A549 (cell line): ENCODE measurements around the gene LRRC59. TPM values are rescaled to one million over a fixed set of nuclear protein-coding genes. Genes with fewer than 3 reads are reported as not detected.

ENCODE experiments used
- ATAC-seq, 2 experiments: fragments of 200-7000 bp in 1 of 2; fragments of >200 bp in 1 of 2; cut with Nextera tagmentation in 1 of 2; cut with Tn5 transposase in 1 of 2; 3 replicates each; pipeline versions ENCODE4 v1.8.0 to v1.9.1; 2018 to 2020; ENCODE audit warnings: mild to moderate bottlenecking in 1 of 2, moderate library complexity in 1 of 2
- CTCF ChIA-PET: fragments of 300-600 bp; sonication (Branson Sonifier 250); formaldehyde crosslinking; extraction: SDS; loops from one replicate; lab custom pipeline; 2021; ENCODE audit warnings: antibody characterized with exemption, inconsistent platforms; lab: Yijun Ruan, JAX
- POLR2A ChIA-PET: fragments of 350-600 bp; formaldehyde crosslinking; extraction: SDS; loops from one replicate; lab custom pipeline; 2021; ENCODE audit warnings: antibody characterized with exemption, inconsistent platforms; lab: Yijun Ruan, JAX
- DNase-seq, 2 experiments: peaks; one replicate each; pipeline versions ENCODE4 v3.0.0 to v3.0.0-alpha.2; 2011 to 2016; ENCODE audit warnings: low read depth in 1 of 2, low spot score in 1 of 2
- FAIRE-seq: peaks from 2 replicates; lab custom pipeline; 2011; peaks lifted over from hg19 to GRCh38; lab: Jason Lieb, UNC
- H3K27ac ChIP-seq, 2 experiments: fragments of >200 bp; sonication (Bioruptor Twin); formaldehyde crosslinking; 3 replicates each; pipeline ENCODE4 v1.5.1; 2016 to 2017
- H3K4me1 ChIP-seq: fragments of >200 bp; sonication (Bioruptor Twin); formaldehyde crosslinking; 3 replicates; pipeline ENCODE4 v1.6.1; 2016
- H3K4me2 ChIP-seq: fragments of >200 bp; sonication (Bioruptor Twin); formaldehyde crosslinking; 3 replicates; pipeline ENCODE4 v1.6.1; 2016
- H3K4me3 ChIP-seq: fragments of >200 bp; sonication (Bioruptor Twin); formaldehyde crosslinking; 3 replicates; pipeline ENCODE4 v1.5.1; 2016
- H3K9me3 ChIP-seq: fragments of >200 bp; sonication (Bioruptor Twin); formaldehyde crosslinking; 3 replicates; pipeline ENCODE4 v1.6.1; 2016
- ATOH8 ChIP-seq: fragments of 250-450 bp; sonication (Bioruptor Pico); IDR thresholded peaks from 2 replicates; pipeline ENCODE4 v1.5.0; 2020; ENCODE audit warnings: low read depth, mild to moderate bottlenecking, moderate library complexity
- CBX8 ChIP-seq: fragments of 200-600 bp; sonication (generic); IDR thresholded peaks from 2 replicates; pipeline ENCODE4 v1.6.1; 2016
- CHD4 ChIP-seq: fragments of 200-600 bp; sonication (generic); IDR thresholded peaks from 2 replicates; pipeline ENCODE4 v1.6.1; 2016; ENCODE audit warnings: antibody characterized with exemption, mild to moderate bottlenecking, borderline replicate concordance
- EHF ChIP-seq: fragments of 250-450 bp; sonication (Bioruptor Pico); IDR thresholded peaks from 2 replicates; pipeline ENCODE4 v1.5.0; 2020; ENCODE audit warnings: mild to moderate bottlenecking
- EHMT2 ChIP-seq: fragments of 200-600 bp; sonication (generic); IDR thresholded peaks from 2 replicates; pipeline ENCODE4 v1.6.1; 2016; ENCODE audit warnings: antibody characterized with exemption, low read depth, mild to moderate bottlenecking, moderate library complexity
- ESRRA ChIP-seq: fragments of 150-350 bp; IDR thresholded peaks from 2 replicates; pipeline ENCODE4 v1.6.1; 2014; ENCODE audit warnings: mild to moderate bottlenecking, low read length, borderline replicate concordance
- FOSL2 ChIP-seq, 2 experiments: fragments of 450-650 bp in 1 of 2; fragments of >200 bp in 1 of 2; sonication (Bioruptor Twin) in 1 of 2; formaldehyde crosslinking; IDR thresholded peaks; 2 replicates each; pipeline versions ENCODE4 v1.5.0 to v1.6.1; 2016 to 2020; ENCODE audit warnings: mild to moderate bottlenecking in 1 of 2, moderate library complexity in 1 of 2
- FOXS1 ChIP-seq: fragments of 250-450 bp; sonication (Bioruptor Pico); IDR thresholded peaks from 2 replicates; pipeline ENCODE4 v1.5.0; 2020; ENCODE audit warnings: mild to moderate bottlenecking, moderate library complexity
- HDAC2 ChIP-seq: fragments of 200-600 bp; sonication (generic); IDR thresholded peaks from 2 replicates; pipeline ENCODE4 v1.6.1; 2016
- HES2 ChIP-seq: fragments of >200 bp; sonication (Bioruptor Twin); formaldehyde crosslinking; IDR thresholded peaks from 2 replicates; pipeline ENCODE4 v1.6.1; 2016
- HOXA7 ChIP-seq: fragments of 250-450 bp; sonication (Bioruptor Pico); IDR thresholded peaks from 2 replicates; pipeline ENCODE4 v1.5.0; 2020; ENCODE audit warnings: mild to moderate bottlenecking, moderate library complexity
- JUN ChIP-seq, 2 experiments: fragments of >200 bp; sonication (Bioruptor Twin); formaldehyde crosslinking; IDR thresholded peaks; 2 replicates in 1 of 2; 3 replicates in 1 of 2; pipeline ENCODE4 v1.6.1; 2016 to 2017
- KDM1A ChIP-seq: fragments of 200-600 bp; sonication (generic); IDR thresholded peaks from 2 replicates; pipeline ENCODE4 v1.6.1; 2016; ENCODE audit warnings: low read depth, mild to moderate bottlenecking
- KDM5A ChIP-seq: fragments of 200-600 bp; sonication (generic); IDR thresholded peaks from 2 replicates; pipeline ENCODE4 v1.6.1; 2016; ENCODE audit warnings: antibody characterized with exemption, mild to moderate bottlenecking
- MAZ ChIP-seq: fragments of 150-350 bp; IDR thresholded peaks from 2 replicates; pipeline ENCODE4 v1.6.1; 2014; ENCODE audit warnings: antibody characterized with exemption, low read depth, low read length, borderline replicate concordance
- MYC ChIP-seq: IDR thresholded peaks from 2 replicates; pipeline ENCODE4 v1.6.1; 2012; ENCODE audit warnings: mild to moderate bottlenecking, inconsistent platforms, low read length, improper control_type of control experiment, borderline replicate concordance
- NFE2L2 ChIP-seq: fragments of 150-350 bp; conservative IDR thresholded peaks from 2 replicates; pipeline ENCODE4 v1.6.1; 2014; ENCODE audit warnings: low read length
- NPAS2 ChIP-seq: fragments of 250-450 bp; sonication (Bioruptor Pico); IDR thresholded peaks from 2 replicates; pipeline ENCODE4 v1.8.0; 2022; ENCODE audit warnings: mild to moderate bottlenecking, moderate library complexity, borderline replicate concordance
- PBX3 ChIP-seq: IDR thresholded peaks from 2 replicates; pipeline ENCODE4 v1.6.1; 2012
- POLR2A ChIP-seq: IDR thresholded peaks from 2 replicates; pipeline ENCODE4 v1.6.1; 2012; ENCODE audit warnings: mild to moderate bottlenecking, low read length
- RAD21 ChIP-seq, 2 experiments: fragments of >200 bp in 1 of 2; sonication (Bioruptor Twin) in 1 of 2; formaldehyde crosslinking in 1 of 2; IDR thresholded peaks in 1 of 2; conservative IDR thresholded peaks in 1 of 2; 2 replicates in 1 of 2; 3 replicates in 1 of 2; pipeline ENCODE4 v1.6.1; 2012 to 2018; ENCODE audit warnings: inconsistent platforms in 1 of 2
- RARB ChIP-seq: fragments of 250-450 bp; sonication (Bioruptor Pico); IDR thresholded peaks from 2 replicates; pipeline ENCODE4 v1.8.0; 2021; ENCODE audit warnings: mild to moderate bottlenecking, moderate library complexity
- RCOR1 ChIP-seq: fragments of 150-350 bp; IDR thresholded peaks from 2 replicates; pipeline ENCODE4 v1.6.1; 2014; ENCODE audit warnings: antibody characterized with exemption, low read length, low read depth
- RNF2 ChIP-seq: fragments of 200-600 bp; sonication (generic); IDR thresholded peaks from 2 replicates; pipeline ENCODE4 v1.6.1; 2016; ENCODE audit warnings: low read depth, mild to moderate bottlenecking, antibody characterized with exemption, moderate library complexity, borderline replicate concordance
- SREBF2 ChIP-seq: fragments of 450-650 bp; IDR thresholded peaks from 2 replicates; pipeline ENCODE4 v1.6.1; 2014; ENCODE audit warnings: mild to moderate bottlenecking, moderate library complexity
- ZFP36 ChIP-seq: fragments of 450-650 bp; IDR thresholded peaks from 2 replicates; pipeline ENCODE4 v1.6.1; 2014; ENCODE audit warnings: borderline replicate concordance; ENCODE audit not compliant: partially characterized antibody
- WGBS: methylation state at CpG from one replicate; pipeline ENCODE4 v1.1.6; 2017; ENCODE audit errors: missing lambda C conversion rate; 5-methylcytosine and 5-hydroxymethylcytosine counted together
- polyA plus RNA-seq, 4 experiments: library from polyadenylated mRNA; depleted of rRNA in 3 of 4; stranded (reverse); fragments of >200 nt; fragmentation: RNase III in 1 of 4; extraction: RNeasy Plus Mini Kit Qiagen cat#74134 plus additional on column Dnase treatment in 1 of 4; gene quantifications; 2 replicates in 3 of 4; 3 replicates in 1 of 4; pipeline ENCODE4 v1.2.3, GENCODE V29; 2011 to 2017
- TF ChIP-seq, protein P1 (sequence below): fragments of 150-350 bp; IDR thresholded peaks from 2 replicates; pipeline ENCODE4 v1.6.1; 2014; ENCODE audit warnings: low read depth, mild to moderate bottlenecking, low read length

The LRRC59 gene
- polyA plus RNA-seq, 2 of the 4 experiments (the other 2 are of a cell fraction): 209 to 228 TPM

DNA sequence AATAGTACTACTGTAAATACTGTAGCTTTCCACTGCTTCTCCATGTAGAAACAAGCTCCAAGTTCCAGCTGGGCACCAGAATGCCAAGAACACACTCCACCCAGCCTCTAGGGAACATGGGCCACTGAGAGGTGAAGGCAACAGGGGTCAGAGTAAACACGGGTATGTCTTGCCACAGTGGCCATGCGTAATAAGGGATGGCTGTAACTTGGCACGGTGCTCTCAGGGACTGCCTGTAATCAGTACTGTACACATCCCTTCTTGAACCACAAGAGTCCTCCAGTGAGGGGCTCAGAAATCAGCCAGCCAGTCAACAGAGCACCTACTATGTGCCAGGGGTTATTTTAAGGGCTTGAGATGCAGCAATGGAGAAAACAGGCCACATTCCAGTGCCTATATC is 10.8 kb downstream of the LRRC59 start:
- no peak for DNase-seq
- no peak overlapping the region for H3K4me2 ChIP-seq
- ChIA-PET CTCF (interaction anchor here (15.8 to 33.9 kb wide), 2 partner anchors 6 to 12 kb away, joined by 445 read pairs; partner anchors contain the start of genes EME1, LRRC59 and MRPL27), POLR2A (interaction anchor here (1.5 kb wide), 1 partner anchor 10 kb away, joined by 6 read pairs; the partner anchor contains the start of gene LRRC59)
- H3K4me1 ChIP-seq: no peaks in the 10 kb centered on the region
- no peak overlapping the region for H3K27ac ChIP-seq
- TF ChIP-seq RNF2 (no peak), FOSL2 (IDR thresholded peaks at IDR 0.05) (no peak), FOSL2 (CRISPR knock-in tag; IDR thresholded peaks at IDR 0.05) (no peak)
- TF ChIP-seq, all 56 proteins: peak for 0
- H3K9me3 ChIP-seq: no peaks in the 10 kb centered on the region
- ATAC-seq (peak; percentile 17 to 27; a peak in 3 of 6 replicates), FAIRE-seq (no peak)
- WGBS: 58% methylated on average over 3 of the region's 3 CpGs
- H3K4me3 ChIP-seq: no peak overlapping the region

GRCh38 chr17:50382931-50383330 is 14.4 kb downstream of the LRRC59 start:
- ChIA-PET POLR2A (interaction anchor here (1.0 kb wide), 1 partner anchor 15 kb away, joined by 3 read pairs; the partner anchor contains the start of gene LRRC59), CTCF (interaction anchor here (0.6 to 33.9 kb wide), 4 partner anchors 10 to 99 kb away, joined by 3 to 445 read pairs (median 56); partner anchors contain the start of gene LRRC59)
- no peak overlapping the region for H3K4me2 ChIP-seq
- 87% methylated on average over 12 of the region's 12 CpGs for WGBS
- no peak for DNase-seq
- FAIRE-seq: no peak
- H3K4me1 ChIP-seq: no peaks in the 10 kb centered on the region
- ATAC-seq: no peak
- no peak overlapping the region for H3K4me3 ChIP-seq
- no peaks in the 10 kb centered on the region for H3K9me3 ChIP-seq
- H3K27ac ChIP-seq: no peak overlapping the region
- no peak for TF ChIP-seq CBX8
- no peak for TF ChIP-seq KDM1A
- TF ChIP-seq HES2: no peak
- TF ChIP-seq, protein P1, sequence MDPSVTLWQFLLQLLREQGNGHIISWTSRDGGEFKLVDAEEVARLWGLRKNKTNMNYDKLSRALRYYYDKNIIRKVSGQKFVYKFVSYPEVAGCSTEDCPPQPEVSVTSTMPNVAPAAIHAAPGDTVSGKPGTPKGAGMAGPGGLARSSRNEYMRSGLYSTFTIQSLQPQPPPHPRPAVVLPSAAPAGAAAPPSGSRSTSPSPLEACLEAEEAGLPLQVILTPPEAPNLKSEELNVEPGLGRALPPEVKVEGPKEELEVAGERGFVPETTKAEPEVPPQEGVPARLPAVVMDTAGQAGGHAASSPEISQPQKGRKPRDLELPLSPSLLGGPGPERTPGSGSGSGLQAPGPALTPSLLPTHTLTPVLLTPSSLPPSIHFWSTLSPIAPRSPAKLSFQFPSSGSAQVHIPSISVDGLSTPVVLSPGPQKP: no peak
- no peak for TF ChIP-seq NFE2L2
- no peak for TF ChIP-seq RCOR1
- no peak for TF ChIP-seq EHF (CRISPR knock-in tag)
- TF ChIP-seq MYC: no peak
- TF ChIP-seq KDM5A: no peak
- no peak for TF ChIP-seq EHMT2
- no peak for TF ChIP-seq JUN (IDR thresholded peaks at IDR 0.05)

DNA sequence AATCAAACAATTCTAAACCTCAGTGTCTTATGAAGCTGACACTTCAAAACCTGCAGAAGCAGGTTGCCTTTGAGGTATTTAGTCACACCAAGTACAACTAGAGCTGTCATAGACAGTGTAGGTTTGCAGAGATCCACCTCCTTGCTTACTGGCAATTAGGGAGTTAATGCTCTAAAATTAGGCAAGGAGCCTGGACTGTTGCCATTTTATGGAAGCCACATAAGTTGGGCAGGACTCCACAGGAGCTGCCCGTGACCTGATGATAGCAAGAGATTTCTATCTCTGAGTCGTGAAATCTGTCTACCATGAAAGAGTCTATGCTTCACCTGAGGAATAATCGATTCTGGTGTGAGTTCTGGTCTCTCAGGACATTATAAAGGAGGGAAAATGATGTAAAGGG is 15.4 kb downstream of the LRRC59 start:
- TF ChIP-seq RARB (CRISPR knock-in tag) (no peak), CHD4 (no peak), KDM1A (no peak), FOXS1 (no peak), ESRRA (no peak), ZFP36 (no peak), RNF2 (no peak), HOXA7 (CRISPR knock-in tag) (no peak), ATOH8 (CRISPR knock-in tag) (no peak), EHMT2 (no peak), RAD21 (conservative IDR thresholded peaks at IDR 0.05 in 1 of 2, IDR thresholded peaks at IDR 0.05 in 1 of 2) (no peak), NPAS2 (CRISPR knock-in tag) (no peak), PBX3 (no peak), EHF (CRISPR knock-in tag) (no peak), POLR2A (no peak), MAZ (no peak), HDAC2 (no peak), SREBF2 (no peak)
- TF ChIP-seq, all 56 proteins: peak for 0
- POLR2A ChIA-PET: interaction anchor here (0.9 to 1.0 kb wide), 2 partner anchors 16 to 36 kb away, joined by 3 to 4 read pairs; partner anchors contain the start of genes LRRC59 and XYLT2
- H3K4me2 ChIP-seq: no peak overlapping the region
- no peak overlapping the region for H3K4me3 ChIP-seq
- no peaks in the 10 kb centered on the region for H3K9me3 ChIP-seq
- DNase-seq: no peak
- ATAC-seq: no peak
- FAIRE-seq: no peak
- 48% methylated on average over 3 of the region's 3 CpGs for WGBS
- H3K4me1 ChIP-seq: no peaks in the 10 kb centered on the region
- CTCF ChIA-PET: interaction anchor here (1.4 to 33.9 kb wide), 4 partner anchors 10 to 100 kb away, joined by 3 to 445 read pairs (median 56); partner anchors contain the start of gene LRRC59
- H3K27ac ChIP-seq: no peak overlapping the region
